ENCODE results near the gene IPO5.
"Not testable (repeated sequence)": the region's sequence is repeated elsewhere in the genome, so short reads cannot be mapped to it uniquely, and the experiment has no call there.

Gene IPO5

GRCh38 chr13:98018293-98018692 lies 64.8 kb downstream of the IPO5 start:
- no peak for DNase-seq

DNA sequence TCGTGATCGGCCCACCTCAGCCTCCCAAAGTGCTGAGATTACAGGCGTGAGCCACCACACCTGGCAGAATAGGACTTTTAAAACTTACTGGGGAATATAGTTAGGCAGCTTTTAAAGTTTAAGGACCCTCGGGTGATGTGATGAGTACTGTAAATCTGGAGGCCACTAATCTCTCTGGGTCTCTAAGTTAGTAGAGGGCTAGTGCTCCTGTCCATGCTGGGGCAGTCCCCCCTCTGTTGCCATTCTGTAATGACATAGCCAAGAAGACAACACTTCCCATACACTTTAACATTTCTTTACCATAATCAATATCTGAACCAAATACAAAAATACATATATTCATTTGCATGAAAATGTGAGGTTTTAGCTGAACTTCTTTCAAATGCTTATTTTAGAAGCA lies 65.7 kb downstream of the IPO5 start:
- DNase-seq = no peak

DNA sequence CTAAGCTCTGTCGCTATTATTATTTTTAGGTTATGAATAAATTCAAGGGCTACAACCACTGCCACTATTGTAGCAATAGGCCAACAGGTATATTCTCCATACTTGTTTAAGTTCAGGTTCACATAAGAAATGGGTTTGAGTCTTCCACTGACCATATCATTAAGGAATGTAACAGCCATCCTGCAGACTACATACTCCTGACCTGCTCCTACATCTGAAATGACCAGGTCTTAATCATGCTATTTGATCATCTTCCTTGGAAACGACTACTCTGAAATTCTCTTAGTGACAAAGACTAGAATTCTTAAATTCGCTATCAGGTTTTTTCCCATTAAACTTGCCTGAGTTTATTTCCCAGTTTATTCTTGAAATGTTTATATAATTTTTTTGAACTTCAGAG lies 66.8 kb downstream of the IPO5 start:
- no peak for DNase-seq

DNA sequence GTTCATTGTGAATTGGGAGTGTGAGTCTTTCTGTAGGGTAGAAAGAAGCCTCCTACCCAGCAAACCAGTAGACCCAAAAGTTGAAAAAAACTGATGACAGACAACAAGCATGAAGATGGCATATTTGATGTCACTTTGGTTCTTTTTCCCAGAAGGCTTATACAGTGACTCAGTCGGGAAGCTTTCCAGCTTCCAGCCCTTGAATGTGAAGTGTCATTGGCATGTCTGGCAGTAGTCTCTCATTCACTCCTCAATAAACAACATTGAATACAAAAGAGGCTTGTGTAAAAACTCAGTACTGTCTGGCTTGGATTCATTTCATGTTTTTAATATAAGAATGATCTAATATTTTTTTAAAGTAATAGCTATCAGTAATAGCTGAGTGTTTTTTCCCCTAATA lies 68.7 kb downstream of the IPO5 start:
- DNase-seq = peak in 6 of 14 donors; percentile 3 to 56 (median 19)

DNA sequence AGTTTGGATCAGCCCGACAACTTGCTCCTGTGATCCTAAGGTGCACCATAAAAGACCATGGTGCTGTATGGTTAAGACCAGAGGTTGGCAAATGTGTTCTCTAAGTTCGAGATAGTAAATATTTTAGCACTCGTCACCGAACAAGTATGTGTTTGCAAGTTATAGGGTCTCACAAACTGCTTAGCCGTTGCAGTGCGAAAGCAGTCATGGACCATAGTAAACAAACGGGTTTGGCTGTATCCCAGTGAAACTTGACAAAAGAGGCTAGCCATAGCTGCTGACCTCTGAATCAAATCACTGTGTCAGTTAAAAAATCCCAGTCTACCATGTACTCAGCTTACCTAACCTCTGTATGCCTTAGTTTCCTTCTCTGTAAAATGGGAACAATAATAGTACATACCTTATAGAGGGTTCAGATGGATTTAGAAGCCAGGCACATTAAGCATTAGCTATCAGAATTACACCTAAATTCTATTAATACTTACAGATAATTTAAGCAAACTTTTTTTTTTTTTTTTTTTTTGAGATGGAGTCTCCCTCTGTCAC lies 72.1 kb downstream of the IPO5 start:
- DNase-seq = no peak

DNA sequence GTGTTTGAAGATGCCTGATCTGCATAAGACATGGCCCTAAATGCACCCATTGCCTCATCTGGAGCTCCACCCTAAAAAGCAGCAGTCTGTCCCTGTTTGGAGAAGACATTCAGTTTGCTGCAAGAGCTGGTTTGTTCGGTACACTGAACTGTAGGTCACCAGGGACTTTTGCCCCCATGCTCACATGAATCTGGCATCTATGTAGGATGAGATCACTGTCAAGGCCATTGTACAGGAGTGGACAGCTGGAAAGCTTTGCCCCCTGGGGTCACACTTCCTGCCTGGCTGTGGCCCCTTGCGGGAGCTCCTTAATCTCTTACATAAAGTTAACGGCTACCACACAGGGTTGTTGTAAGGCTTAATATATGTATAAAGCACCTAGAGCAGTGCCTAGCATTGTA lies 73.0 kb downstream of the IPO5 start:
- no peak for DNase-seq

DNA sequence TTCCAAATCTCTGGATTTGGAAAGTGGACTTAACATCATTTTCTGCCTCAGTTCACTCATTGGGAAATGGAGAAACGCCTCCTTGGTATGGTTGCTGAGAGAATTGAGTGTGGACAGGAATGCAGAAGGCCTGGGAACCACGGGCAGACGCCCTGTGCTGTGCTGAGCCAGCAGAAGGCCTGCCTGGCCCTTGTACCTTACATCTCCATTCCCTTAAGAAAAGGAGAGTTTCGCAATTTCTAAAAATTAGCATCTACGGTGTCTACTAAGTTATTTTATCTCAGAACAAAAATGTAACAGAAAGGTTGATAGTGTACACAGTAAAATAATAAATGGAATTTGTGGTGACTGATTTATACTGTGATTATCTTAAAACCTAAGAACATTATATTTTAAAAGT lies 78.7 kb downstream of the IPO5 start:
- DNase-seq = no peak

DNA sequence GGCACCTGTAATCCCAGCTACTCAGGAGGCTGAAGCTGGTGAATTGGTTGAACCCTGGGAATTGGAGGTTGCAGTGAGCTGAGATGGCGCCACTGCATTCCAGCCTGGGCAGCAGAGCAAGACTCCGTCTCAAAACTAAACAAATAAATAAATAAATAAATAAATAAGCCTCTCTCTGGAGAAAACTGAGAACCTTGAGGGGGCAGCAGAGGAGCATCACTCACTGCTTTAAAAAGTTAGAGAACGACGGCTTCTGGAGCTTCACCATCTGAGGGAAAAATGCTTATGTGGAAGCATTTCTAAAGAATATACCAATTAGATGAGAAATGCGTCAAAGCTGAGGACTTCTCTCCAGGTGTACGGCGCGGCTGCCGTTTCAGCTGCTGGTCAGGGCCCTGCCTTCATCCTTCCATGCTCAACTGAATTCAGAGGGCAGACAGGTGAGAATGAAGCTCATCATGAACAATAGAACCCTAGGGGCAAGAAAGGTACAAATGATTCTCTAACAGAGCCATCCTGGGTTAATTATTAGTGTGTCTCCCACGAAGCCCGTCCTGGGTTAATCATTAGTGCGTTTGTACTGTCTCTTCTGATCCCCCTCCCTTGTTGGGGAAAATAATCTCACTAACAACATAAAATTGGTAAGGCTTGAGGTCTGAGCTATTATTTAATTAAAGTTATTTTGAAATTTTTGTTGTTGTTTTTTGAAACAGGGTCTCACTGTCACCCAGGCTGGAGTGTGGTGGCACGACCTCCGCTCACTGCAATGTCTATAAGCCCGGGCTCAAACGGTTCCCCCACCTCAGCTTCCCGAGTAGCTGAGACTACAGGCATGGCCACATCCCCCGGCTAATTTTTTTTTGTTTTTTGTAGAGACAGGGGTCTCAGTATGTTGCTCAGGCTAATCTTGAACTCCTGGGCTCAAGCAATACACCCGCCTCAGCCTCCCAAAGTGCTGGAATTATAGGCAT lies 80.1 kb downstream of the IPO5 start:
- no peak for DNase-seq

GRCh38 chr13:98035373-98035772 lies 81.9 kb downstream of the IPO5 start:
- DNase-seq = no peak

DNA sequence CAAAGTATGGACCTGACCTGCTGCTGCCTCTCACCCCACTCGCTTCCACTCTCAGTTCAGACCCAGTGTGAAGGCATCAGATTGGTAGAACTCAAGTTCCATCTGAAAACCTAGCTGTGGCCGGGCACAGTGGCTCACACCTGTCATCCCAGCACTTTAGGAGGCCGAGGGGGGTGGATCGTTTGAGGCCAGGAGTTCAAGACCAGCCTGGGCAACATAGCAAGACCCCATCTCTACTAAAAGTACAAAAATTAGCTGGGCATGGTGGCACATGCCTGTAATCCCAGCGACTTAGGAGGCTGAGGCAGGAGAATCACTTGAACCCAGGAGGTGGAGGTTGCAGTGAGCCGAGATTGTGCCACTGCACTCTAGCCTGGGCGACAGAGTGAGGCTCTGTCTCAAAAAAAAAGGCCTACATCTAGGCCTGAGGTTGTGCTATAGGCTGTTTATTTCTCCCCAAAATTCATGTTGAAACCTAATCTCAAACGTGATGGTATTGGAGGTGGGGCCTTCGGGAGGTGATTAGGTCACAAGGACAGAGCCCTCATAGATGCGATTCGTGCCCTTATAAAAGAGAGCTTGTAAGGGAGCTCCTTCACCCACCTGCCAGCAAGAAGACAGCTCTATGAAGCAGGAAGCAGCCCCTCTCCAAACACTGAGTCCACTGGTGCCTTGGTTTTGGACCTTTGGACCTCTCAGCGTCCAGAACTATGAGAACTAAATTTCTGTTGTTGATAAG lies 83.3 kb downstream of the IPO5 start:
- not testable (repeated sequence) for DNase-seq

DNA sequence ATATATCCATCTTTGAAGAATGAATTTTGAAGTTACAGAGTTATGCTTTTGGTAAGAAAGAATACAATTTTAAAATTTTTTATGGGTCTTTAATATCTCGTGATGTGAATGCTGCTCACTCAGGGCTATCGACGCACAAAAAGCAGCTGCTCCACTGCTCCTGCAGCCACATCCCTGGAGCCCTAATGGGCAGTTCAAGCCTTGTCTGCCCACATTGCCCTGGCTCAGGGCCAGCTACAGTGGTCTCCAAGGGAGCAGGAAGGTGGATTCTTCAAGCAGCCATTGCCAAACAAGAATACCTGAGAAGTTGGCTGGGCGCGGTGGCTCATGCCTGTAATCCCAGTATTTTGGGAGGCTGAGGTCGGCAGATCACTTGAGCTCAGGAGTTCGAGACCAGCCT lies 85.8 kb downstream of the IPO5 start:
- no peak for DNase-seq

GRCh38 chr13:98039964-98040363 lies 86.5 kb downstream of the IPO5 start:
- DNase-seq = no peak

DNA sequence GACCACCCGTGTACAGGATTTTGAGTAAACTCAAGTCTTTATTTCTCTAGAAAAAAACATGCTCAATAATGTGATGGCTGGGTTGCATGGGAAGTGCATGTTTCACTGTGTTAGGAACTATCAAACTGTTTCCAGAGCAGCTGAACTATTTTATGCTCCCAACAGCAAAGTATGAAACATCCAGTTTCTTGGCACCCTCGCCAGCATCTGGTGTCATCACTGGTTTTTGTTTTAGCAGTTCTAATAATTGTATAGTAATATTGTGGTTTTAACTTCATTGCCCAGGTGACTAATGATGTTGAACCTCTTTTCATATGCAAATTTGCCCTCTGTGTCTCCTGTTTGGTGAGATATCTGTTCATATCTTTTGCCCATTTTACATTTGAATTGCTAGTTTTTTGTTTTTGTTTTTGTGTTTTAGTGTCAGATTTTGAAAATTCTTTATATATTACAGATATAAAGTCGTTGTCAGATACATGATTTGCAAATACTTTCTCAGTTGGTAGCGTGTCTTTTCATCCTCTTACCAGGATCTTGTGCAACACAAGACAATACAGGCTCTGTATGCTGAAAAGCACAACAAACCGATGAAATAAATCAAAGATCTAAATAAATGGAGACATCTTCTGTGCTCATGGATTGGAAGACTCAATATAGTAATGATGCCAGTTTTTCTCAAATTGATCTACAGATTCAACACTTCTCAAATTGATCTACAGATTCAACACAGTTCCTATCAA lies 87.8 kb downstream of the IPO5 start:
- DNase-seq = no peak

DNA sequence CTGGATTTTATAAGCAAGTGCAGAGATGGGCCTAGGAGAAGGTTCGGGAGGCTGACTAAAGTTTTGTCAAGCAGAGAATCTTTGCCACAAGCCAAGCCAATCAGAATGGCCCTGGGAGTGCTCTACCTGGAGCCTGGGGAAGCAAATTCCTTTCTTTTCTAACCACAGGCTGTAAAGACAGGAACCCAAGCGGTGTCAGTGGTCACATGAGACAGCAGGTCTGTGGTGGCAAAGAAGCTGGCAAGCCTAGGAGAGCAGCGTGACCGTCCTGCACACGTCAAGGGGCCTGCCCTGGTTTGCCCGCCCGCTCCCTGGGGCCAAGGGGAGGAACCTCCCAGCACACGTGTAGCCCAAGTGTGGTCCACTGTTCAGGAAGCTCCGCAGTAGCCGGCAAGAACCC lies 90.8 kb downstream of the IPO5 start:
- no peak for DNase-seq

DNA sequence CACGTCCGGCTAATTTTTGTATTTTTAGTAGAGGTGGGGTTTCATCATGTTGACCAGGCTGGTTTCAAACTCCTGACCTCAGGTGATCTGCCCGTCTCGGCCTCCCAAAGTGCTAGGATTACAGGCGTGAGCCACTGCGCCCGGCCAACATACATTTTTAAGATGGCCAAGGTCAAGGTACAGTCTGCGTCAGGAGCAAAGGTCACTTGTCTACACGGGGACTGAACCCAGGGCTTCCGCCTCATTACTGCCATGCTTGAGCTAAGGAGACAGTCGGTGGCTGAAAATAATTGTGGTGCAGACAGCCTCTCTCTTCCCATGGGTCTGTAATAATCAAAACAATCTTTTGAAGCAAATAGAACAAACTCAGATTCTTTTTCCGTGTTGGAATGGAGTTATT lies 94.3 kb downstream of the IPO5 start:
- not testable (repeated sequence) for DNase-seq

DNA sequence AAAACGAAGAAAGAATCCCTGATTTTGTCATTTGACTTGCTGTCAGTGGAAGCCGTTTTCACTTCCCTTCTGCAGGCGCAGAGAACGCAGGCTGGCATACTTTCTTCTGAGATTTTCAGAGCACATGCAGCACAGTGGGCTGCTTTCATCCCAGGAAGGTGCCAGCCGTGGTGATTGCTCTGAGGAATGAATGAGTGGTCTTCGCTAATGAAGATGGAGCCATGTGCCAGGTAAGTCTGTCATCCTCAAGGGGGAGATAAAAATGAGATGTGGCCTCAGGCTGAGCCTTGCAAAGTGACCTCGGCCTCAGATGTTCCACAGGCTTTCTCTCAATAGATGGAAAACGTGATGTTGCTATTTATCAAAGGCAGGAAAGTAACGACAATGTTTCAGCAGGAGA lies 94.8 kb downstream of the IPO5 start:
- DNase-seq = no peak

DNA sequence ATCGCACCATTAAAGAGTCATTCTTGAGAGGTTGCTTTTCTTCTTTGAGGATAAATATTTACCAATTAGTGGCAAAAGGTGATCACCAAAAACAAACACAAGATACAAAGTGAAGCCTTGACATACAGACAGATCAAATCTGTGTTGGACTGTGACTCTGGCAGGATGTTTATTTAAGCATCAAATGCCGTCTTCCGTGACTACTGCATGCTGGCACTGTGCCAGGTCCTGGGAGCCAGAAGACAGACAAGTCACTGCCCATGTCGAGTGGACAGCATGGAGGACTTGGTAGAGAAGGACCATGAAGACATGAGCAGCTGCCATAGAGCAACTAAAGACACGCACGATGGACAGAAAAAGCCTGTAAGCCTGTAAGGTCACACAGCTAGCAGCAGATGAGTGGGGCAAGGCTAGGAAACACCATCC lies 96.6 kb downstream of the IPO5 start:
- no peak for DNase-seq

DNA sequence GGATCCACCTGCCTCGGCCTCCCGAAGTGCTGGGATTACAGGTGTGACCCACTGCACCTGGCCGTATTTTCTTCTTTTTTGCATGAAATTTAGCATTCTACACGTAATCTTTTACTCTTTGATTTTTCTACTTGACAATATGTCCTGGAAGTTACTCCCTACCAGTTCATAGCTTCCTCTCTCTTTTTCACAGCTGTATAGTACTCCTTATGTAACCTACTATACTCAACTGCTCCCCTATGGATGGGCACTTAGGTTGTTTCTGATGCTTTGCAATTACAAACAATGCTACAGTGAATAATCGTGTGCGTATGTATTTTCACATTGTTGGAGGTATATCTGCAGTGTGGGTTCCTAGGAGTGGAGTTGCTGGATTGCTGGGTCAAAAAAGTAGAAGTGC lies 98.9 kb downstream of the IPO5 start:
- DNase-seq = no peak

DNA sequence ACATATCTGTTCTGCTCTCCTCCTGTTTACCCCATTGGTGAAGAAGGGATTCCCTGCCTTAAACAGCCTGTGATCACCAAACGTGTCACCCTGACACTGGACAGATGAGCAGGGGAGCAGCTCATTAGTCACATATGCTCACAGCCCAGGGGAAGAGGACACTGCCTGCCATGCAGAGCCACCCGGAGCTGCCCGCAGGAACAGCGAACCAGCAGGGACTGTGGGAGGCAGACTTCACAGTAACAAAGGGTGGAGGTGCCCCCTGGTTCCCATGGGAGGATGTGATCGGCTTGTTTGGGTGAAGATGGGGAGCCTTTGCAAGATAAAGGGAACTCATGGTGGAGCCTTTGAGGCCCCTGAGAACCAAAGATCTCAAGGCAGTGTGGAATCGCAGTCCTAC lies 100.8 kb downstream of the IPO5 start:
- DNase-seq = no peak

DNA sequence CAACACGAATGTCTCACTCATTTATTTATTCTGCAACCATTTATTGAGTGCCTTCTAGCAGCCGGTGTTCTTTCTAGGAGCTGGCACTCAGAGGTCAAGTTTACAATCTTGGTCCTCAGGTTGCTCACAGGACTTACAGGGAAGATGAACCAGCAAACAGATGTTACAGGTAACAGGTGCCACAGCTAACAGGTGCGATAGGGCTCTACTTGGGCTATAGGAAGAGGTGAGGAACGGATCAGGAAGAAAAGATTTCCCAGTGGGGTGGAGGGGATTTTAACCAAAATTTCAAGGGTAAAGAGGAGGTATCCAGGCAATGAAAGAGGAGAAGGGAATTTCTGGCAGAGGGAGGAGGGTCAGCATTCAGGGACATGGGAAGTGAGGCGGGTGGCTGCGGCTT lies 102.1 kb downstream of the IPO5 start:
- DNase-seq = no peak

GRCh38 chr13:98056839-98057410 lies 103.5 kb downstream of the IPO5 start:
- no peak for DNase-seq

DNA sequence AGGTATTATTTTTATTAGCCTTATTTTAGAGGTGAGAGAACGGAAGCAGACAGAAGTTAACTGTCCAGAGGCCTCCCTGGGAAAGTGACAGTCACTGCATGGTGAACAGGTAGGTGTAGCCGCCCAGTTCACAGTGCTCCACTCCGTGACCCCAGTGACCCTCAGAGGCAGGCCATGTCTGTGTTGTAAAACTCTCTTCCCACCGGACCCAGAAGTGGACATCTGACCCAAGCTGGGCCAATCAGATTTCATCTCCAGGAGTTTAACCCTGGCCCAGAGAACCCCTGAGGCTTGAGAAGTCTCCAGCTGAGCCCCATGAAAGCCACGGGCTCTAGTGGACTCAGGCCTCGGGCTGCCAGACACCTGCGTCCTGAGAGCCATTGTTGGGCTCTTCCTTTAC lies 105.8 kb downstream of the IPO5 start:
- DNase-seq = no peak

Measured in C1 segment of cervical spinal cord (tissue), 14 donors.